Measurements from ENCODE around the gene AKAP5. TPM values are rescaled to one million over a fixed set of nuclear protein-coding genes. Genes with fewer than 3 reads are reported as not detected.

Gene AKAP5
- polyA plus RNA-seq, 3 donors, result not detected

DNA sequence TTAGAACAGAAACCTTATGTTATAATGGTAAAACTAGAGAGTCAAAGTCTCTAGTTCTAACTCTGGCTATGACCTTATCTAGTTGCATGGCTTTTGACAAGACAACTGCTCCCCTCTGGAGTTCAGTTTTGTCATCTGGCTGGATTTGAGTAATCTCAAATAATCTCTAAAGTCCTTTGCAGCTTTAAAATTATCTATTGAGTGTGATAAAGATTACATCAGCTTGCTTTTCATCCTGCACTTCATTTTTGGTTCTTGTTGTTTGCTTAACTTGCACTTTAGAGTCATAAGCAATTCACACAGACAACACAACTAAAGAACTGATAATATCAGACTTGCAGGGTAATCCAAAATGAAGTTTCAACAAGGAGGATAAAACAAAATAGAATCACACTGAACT, 2.3 kb downstream of the AKAP5 start:
- H4K20me1 ChIP-seq (ENCODE audit: insufficient read depth, low read length), result no peaks in the 10 kb centered on the region
- peaks cover 30 to 35% of the 10 kb centered on the region in 2 donors for H3K27me3 ChIP-seq (ENCODE audit: control insufficient read depth in 2 of 2, insufficient read depth in 2 of 2, low read length in 2 of 2)
- Mint-ChIP-seq H3K27me3 (ENCODE audit: low read depth in 3 of 3) (peaks cover 24 to 38% (median 31%) of the 10 kb centered on the region in 3 donors), H3K4me1 (peaks cover 20% of the 10 kb centered on the region), H3K4me3 (no peak overlapping the region), H3K9me3 (peaks cover 0 to 8% (median 2%) of the 10 kb centered on the region in 7 donors), H3K36me3 (peaks cover 11 to 17% of the 10 kb centered on the region in 2 donors), H3K27ac (no peak overlapping the region)
- DNase-seq, result no peak
- H3K79me2 ChIP-seq (ENCODE audit: insufficient read depth, low read length), result no peaks in the 10 kb centered on the region
- no peak overlapping the region for H3K27ac ChIP-seq (ENCODE audit: low read depth in 1 of 2, low read length in 2 of 2)
- TF ChIP-seq, protein P1, sequence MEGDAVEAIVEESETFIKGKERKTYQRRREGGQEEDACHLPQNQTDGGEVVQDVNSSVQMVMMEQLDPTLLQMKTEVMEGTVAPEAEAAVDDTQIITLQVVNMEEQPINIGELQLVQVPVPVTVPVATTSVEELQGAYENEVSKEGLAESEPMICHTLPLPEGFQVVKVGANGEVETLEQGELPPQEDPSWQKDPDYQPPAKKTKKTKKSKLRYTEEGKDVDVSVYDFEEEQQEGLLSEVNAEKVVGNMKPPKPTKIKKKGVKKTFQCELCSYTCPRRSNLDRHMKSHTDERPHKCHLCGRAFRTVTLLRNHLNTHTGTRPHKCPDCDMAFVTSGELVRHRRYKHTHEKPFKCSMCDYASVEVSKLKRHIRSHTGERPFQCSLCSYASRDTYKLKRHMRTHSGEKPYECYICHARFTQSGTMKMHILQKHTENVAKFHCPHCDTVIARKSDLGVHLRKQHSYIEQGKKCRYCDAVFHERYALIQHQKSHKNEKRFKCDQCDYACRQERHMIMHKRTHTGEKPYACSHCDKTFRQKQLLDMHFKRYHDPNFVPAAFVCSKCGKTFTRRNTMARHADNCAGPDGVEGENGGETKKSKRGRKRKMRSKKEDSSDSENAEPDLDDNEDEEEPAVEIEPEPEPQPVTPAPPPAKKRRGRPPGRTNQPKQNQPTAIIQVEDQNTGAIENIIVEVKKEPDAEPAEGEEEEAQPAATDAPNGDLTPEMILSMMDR (IDR thresholded peaks at IDR 0.05), result no peak
- no peak overlapping the region for H3K9ac ChIP-seq (ENCODE audit: insufficient read depth, low read length, poor library complexity, severe bottlenecking)
- peaks cover 17% of the 10 kb centered on the region in 2 donors for H3K4me1 ChIP-seq (ENCODE audit: control insufficient read depth in 1 of 2, insufficient read depth in 2 of 2, low read length in 2 of 2)
- H3K4me3 ChIP-seq (replicated peaks in 1 of 3; ENCODE audit: low read depth in 2 of 3, low read length in 3 of 3), result no peak overlapping the region
- no peak overlapping the region for H3K4me2 ChIP-seq (replicated peaks; ENCODE audit: extremely low read depth, low read length, poor library complexity, severe bottlenecking)
- no peak overlapping the region for H2AFZ ChIP-seq (ENCODE audit: insufficient read depth, low read depth, low read length, poor library complexity, severe bottlenecking)
- H3K36me3 ChIP-seq (replicated peaks in 1 of 2; ENCODE audit: control insufficient read depth in 1 of 2, insufficient read depth in 2 of 2, low read length in 2 of 2), result no peaks in the 10 kb centered on the region
- no peaks in the 10 kb centered on the region for H3K9me3 ChIP-seq (replicated peaks in 1 of 2; ENCODE audit: control insufficient read depth in 1 of 2, insufficient read depth in 1 of 2, low read length in 2 of 2)
- intact Hi-C loops (cut with micrococcal nuclease), result no loop called here

DNA sequence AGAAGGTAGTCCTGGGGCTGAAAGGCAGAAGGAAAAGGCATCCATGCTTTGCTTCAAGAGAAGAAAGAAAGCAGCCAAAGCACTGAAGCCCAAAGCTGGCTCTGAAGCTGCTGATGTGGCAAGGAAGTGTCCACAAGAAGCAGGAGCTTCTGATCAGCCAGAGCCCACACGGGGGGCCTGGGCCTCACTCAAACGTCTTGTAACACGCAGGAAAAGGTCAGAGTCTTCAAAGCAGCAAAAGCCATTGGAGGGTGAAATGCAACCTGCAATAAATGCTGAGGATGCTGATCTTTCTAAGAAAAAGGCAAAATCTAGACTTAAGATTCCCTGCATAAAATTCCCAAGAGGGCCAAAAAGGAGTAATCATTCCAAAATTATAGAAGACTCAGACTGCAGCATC, 3.2 kb downstream of the AKAP5 start:
- no peak overlapping the region for H3K4me3 Mint-ChIP-seq
- intact Hi-C loops (cut with micrococcal nuclease), result no loop called here

More for the DNA sequence above, 3.2 kb downstream of the AKAP5 start:
- H3K4me2 ChIP-seq (replicated peaks; ENCODE audit: extremely low read depth, low read length, poor library complexity, severe bottlenecking), result no peak overlapping the region
- no peak overlapping the region for H3K27ac ChIP-seq (ENCODE audit: low read depth in 1 of 2, low read length in 2 of 2)
- H3K9me3 Mint-ChIP-seq, result peaks cover 0 to 8% (median 2%) of the 10 kb centered on the region in 7 donors
- peaks cover 20% of the 10 kb centered on the region for H3K4me1 Mint-ChIP-seq
- H4K20me1 ChIP-seq (ENCODE audit: insufficient read depth, low read length), result no peaks in the 10 kb centered on the region
- no peak for DNase-seq
- H3K4me1 ChIP-seq (ENCODE audit: control insufficient read depth in 1 of 2, insufficient read depth in 2 of 2, low read length in 2 of 2), result peaks cover 17% of the 10 kb centered on the region in 2 donors
- H2AFZ ChIP-seq (ENCODE audit: insufficient read depth, low read depth, low read length, poor library complexity, severe bottlenecking), result no peak overlapping the region
- no peaks in the 10 kb centered on the region for H3K36me3 ChIP-seq (replicated peaks in 1 of 2; ENCODE audit: control insufficient read depth in 1 of 2, insufficient read depth in 2 of 2, low read length in 2 of 2)
- no peak overlapping the region for H3K27ac Mint-ChIP-seq
- H3K79me2 ChIP-seq (ENCODE audit: insufficient read depth, low read length), result no peaks in the 10 kb centered on the region
- no peak overlapping the region for H3K9ac ChIP-seq (ENCODE audit: insufficient read depth, low read length, poor library complexity, severe bottlenecking)
- H3K27me3 Mint-ChIP-seq (ENCODE audit: low read depth in 3 of 3), result peaks cover 24 to 35% (median 31%) of the 10 kb centered on the region in 3 donors
- H3K27me3 ChIP-seq (ENCODE audit: control insufficient read depth in 2 of 2, insufficient read depth in 2 of 2, low read length in 2 of 2), result peaks cover 30 to 35% of the 10 kb centered on the region in 2 donors
- no peaks in the 10 kb centered on the region for H3K9me3 ChIP-seq (replicated peaks in 1 of 2; ENCODE audit: control insufficient read depth in 1 of 2, insufficient read depth in 1 of 2, low read length in 2 of 2)
- H3K4me3 ChIP-seq (replicated peaks in 1 of 3; ENCODE audit: low read depth in 2 of 3, low read length in 3 of 3), result no peak overlapping the region
- TF ChIP-seq, protein P1 (IDR thresholded peaks at IDR 0.05), result no peak
- WGBS (ENCODE audit: insufficient coverage), result 86% methylated on average over 3 of the region's 3 CpGs
- peaks cover 11 to 13% of the 10 kb centered on the region in 2 donors for H3K36me3 Mint-ChIP-seq
